ENCODE data around the gene DLAT.
"Not testable (repeated sequence)": the region's sequence is repeated elsewhere in the genome, so short reads cannot be mapped to it uniquely, and the experiment has no call there.

Gene DLAT

DNA sequence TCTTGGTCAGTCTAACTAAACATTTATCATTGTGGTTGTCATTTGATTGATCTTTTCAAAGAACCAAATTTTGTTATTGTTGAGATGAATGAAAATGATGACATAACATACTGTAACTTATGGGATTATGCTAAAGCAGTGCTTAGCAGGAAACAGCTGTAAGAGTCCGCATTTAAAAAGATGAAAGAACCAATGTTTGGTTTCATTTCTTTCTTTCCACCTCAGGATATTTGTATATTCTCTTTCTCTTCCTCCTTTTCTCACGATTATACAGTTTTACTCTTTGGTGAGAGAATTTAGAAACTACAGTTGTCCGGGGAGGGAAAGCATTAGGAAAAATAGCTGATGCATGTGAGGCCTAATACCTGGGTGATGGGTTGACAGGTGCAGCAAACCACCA, 25.5 kb downstream of the DLAT start:
- DNase-seq (ENCODE audit: low spot score): no peak

DNA sequence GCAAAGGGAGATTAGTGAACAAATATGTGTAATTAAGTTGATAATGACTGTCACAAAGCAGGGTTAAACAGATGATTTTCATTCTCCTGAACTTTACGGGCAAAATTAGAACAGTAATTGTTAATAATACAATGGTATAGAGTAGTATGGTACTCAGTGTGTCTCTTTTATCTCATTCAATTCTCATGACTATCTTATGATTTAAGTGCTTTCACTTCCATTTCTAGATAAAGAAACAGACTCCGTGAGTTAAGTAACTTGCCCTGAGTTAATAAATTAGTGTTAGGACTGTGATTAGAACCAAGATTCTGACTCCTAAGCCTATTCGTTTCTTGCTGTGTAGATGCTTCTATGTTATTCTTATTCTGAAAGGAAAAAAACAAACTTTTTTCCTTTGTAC, 26.6 kb downstream of the DLAT start:
- no peak for DNase-seq (ENCODE audit: low spot score)

DNA sequence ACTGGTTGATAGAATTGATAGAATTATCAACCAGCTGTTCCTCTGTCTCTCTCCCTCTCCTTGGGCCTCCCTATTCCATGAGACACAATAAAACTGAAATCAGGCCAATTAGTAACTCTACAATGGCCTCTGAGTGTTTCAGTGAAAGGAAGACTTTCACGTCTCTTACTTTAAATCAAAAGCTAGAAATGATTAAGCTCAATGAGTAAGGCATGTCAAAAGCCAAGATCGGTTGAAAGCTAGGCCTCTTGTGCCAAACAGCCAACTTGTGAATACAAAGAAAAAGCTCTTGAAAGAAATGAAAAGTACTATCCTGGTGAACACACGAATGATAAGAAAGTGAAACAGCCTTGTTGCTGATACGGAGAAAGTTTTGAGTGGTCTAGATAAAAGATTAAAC, 32.0 kb downstream of the DLAT start:
- DNase-seq (ENCODE audit: low spot score): no peak

DNA sequence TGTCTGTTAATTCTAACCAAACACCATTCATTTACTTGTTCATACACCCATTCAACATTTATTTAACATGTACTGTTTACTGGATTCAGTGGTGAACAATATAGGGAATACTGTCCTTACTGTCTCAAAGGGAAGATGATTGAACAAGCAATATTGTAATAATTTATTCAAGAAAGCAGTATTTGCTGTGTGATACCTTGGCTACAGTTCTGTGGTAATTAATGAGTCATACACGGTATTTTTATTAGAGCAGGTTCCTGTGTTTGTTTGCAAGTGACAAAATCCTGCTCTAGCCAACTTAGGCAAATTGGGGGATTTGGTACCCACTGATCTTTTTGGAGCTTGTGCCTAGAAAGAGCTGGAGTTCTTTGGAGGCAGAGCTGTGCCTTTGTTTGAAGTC, 32.9 kb downstream of the DLAT start:
- no peak for DNase-seq (ENCODE audit: low spot score)

DNA sequence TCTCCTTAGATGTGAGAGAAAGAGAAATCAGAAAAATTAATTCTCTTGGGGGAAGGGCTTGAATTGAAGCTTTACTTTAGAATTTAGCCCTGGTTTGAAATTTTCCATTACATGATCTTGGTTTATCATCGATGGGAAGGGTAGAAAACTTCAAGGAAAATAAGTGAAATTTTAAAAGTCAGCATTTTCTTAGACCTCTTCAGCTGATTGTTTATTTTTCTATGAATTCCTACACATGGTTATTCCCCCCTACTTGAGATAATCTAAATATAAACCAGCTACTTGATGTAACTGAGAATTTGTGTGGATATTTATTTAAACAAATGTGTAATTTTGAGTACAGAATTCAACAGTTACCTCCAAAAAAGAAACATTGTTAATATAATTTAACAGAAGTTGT, 37.7 kb downstream of the DLAT start:
- DNase-seq (ENCODE audit: low spot score): no peak

DNA sequence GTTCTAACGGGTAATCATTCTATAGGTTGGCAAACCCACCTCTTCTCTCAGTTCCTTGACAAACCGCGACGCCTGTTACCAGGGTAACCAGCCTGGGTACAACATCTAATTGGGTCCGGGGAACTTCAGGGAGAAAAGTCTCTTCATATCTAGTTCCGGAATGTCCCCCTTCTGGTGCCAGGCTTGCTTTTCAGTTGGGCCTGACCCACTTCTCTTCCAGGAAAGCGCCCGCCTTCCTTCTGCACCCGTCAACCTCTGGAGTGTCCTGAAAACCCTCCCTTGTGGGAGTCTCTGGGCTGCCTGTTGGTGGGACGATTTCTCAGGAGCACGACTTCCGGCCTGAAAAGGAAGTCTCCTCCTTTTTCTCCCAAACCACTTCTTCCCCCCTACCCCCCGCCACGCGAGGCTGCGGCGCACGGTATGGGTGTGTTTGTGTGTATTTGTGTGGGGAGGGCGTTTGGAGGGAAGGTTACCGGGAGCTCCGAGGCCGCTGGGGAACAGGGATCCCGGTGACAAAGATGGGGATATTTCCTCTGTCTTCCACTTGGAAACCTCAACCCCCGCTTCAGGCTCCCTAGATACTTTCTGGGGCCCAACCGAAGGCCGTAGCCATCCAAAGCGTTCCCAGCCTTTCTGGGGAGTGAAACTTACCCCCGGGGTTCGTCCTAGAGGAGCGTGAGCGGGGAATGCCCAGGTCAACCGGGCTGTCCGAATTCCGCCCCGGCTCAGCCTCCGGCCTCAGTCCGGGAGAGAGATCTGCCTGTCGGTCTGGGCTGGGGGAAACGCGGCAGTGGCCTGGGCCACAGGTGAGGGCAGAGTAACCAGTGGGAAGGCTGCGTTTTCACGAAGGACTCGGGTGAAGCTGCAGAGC, 49.0 kb downstream of the DLAT start, which contains the start of the genes NKAPD1 and PIH1D2:
Gene NKAPD1 (plus strand): TSS at position 359 of the 871 bp plus-strand sequence. CDS start 1,276 bp downstream, outside the sequence.
Gene PIH1D2 (minus strand): TSS at position 77 of the 871 bp plus-strand sequence. CDS start 843 bp downstream, outside the sequence.
- DNase-seq (ENCODE audit: low spot score): peak; percentile 84

DNA sequence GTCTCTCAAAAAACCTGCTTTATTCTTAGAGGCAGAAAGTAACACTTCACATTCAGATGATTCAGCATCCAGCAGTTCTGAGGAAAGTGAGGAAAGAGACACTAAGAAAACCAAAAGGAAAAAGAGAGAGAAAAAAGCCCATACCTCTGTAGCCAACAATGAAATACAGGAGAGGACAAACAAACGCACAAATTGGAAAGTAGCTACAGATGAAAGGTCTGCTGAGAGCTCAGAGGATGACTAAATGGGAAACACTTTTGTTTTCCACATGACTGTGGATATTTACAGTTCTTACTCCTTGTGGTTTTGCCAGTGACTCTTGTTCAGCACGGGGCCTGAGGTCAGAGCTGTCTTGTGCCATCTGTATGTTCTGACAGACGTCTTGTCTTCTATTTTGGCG, 57.5 kb downstream of the DLAT start:
- no peak for DNase-seq (ENCODE audit: low spot score)

DNA sequence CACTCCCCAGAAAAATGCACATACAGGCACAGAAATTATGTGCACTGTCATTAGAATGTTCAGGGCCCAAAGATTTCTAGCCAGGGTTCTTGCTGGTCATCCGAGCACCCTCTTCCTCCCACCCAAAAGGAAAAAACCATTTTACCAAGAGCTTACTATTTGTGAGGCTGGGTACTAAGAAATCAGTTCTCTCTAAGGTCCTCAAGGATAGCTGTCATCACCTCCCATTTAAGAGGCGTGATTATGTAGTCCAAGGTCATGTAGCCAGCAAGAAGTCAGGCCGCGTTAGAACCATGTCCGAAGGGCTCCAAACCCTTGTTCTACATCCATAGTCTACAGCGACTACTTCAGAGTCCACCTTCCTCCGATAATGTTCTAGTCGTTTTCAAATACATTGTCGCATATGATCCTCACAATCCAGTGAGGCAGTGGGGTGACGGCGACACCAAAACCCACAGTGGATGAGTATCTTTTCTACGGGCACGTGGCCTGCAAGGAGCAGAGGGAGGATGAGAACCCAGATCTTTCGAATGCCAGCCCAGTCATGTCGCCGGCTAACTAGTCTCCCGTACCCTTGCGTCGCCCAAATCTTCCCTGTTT, 60.7 kb downstream of the DLAT start:
- no peak for DNase-seq (ENCODE audit: low spot score)

DNA sequence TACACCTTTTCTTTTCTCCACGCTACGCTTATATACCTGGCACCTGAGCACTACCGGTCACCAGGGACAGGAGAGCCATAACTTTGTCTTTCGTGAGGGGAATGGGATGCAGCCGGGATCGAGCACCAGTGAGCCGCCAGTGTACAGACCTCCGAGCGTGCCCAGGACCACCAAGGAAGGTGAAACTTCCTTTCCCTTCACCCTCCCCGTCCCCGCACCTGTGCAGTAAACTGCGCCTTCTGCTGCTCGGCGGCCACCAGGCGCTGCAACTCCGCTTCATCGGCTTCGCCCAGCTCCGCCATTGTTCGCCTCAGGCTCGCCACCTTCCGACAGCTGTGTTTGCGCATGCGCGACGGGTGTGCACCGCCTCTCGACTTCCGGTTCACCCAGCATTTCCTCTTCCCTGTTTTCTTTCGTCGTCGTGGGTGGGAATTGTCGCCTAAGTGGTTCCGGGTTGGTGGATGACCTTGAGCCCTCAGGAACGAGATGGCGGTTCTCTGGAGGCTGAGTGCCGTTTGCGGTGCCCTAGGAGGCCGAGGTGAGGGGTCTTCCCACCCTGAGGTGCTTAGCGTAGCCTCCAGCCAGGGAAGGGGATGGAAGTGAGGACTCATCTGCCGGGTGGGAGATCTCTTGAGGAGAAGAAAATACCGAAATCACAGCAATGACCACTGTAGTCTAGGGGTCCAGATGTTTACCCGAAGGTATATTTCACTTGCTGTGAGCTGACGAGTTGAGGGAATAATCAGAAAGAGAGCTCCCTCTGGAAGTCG, 61.4 kb downstream of the DLAT start, which contains the start of the genes SDHD and TIMM8B:
Gene SDHD (plus strand): TSS at position 452 of the 770 bp plus-strand sequence. CDS start 35 bp downstream, at position 487.
Gene TIMM8B (minus strand): TSS at position 335 of the 770 bp plus-strand sequence. CDS start 33 bp downstream, at position 302.
- peak; percentile 97 for DNase-seq (ENCODE audit: low spot score)

DNA sequence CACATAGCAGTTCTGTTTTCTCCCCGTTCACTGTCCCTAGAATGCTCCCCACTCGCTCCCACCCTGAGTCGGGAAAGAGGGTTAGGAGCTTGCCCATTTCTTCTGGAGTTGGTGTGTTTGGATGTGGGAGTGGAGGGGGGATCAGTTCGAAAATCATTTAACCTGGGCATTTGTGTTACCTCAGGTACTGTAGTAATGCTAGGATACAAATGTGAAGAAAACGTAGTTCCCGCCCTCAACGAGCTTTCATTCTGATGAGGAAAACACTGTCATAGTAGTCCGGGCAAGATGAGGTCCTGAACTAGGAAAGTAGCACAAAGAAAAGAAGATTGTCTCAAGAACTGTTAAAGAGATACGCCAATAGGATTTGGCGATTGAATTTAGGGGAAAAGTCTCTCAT, 62.0 kb downstream of the DLAT start:
- no peak for DNase-seq (ENCODE audit: low spot score)

DNA sequence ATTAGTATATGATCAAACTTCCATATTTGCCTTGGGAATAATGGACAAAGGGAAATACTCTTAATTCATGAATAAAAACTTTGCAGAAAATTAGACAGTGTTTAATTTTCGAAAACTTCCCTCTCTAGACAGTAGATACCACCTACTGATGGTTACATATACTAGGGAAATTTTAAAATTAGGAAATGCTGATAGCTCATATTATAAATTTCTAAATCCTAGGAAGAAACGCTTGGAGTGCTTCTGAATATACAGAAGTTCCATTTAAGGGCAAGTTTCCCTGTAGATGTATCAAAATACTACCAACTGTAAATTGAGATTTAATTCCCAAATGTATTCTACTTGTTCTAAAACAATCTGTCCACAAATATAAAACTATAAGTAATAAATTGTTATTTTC, 70.1 kb downstream of the DLAT start:
- DNase-seq (ENCODE audit: low spot score): not testable (repeated sequence)

DNA sequence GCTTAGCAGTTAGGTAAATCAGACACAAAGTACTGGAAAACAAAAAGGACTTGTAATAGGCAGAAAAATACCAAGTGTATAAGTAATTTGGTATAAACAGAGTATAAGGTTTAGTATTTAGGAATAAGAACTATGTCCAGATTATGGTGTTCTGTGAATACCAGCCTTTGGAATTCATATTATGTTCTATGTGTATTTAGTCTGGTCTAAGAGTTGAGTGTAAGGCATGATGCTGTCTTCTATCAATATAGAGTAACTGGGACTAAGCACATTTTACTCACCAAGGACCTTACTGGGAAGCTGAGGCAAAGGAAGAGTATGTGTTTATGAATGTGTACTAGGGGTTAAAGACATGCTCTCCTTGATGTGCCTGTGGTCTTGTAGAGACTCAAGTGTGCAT, 71.0 kb downstream of the DLAT start:
- DNase-seq (ENCODE audit: low spot score): no peak

DNA sequence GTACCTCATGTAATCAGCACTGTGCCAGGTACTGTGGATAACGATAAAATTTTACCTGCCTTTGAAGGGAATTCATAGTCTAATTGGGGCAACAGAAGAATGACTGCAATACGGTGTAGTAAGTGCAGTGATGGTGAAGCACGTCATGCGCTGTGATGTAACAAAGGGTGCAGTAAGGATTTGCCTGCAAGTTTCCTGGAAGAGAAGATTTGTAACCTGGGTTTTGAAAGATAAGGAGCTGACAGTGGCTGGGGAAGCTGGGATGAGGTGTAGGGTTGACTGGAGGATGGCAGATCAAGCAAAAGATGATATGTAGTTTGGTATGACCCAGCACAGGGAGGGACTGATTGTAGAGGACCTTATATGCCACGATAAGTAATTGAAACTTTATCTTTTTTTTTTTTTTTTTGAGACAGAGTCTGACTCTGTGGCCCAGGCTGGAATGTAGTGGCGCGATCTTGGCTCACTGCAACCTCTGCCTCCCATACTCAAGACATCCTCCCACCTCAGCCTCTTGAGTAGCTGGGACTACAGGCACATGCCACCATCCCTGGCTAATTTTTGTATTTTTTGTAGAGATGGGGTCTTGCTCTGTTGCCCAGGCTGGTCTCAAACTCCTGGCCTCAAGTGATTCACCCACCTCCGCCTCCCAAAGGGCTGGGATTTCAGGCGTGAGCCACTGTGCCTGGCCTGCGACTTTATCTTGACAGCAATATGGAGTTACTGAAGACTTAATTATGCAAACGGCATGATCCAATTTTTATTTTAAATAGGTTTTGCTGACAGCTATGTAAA, 72.7 kb downstream of the DLAT start:
- no peak for DNase-seq (ENCODE audit: low spot score)

DNA sequence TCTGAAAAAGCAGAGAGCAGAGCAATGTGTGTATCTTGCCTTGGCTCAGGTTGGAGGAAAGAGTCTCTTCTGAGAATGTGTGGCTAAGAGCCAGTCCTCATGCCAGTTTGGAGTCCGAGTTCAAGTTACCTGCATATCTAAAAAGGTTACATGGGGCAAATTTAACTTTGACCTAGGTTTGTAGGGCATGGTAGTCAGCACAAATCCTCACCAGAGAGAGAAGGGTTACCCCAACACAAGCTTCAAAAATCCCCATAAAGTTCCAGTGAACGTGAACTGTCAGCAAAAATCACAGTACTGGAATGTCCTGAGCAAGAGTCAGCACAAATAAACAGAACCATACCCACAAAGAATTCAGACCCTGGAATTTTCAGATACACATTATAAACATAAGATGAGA, 75.3 kb downstream of the DLAT start:
- DNase-seq (ENCODE audit: low spot score): no peak

DNA sequence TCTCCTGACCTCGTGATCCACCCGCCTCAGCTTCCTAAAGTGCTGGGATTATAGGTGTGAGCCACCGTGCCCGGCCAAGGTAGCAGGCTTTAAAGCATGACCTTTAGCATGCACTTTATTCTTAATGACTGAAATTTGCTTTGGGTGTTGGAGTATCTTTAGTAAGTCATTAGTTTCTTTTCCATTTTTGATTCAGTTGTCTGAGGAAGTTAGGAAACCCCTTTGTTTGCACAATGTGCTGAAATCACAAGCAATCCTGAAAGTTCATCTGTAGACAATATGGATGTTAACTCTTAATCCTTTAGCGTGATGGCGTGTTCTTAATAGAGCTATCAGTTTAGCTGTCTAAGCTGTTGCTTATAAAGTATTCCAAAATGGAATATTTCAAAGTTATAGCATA, 78.2 kb downstream of the DLAT start:
- no peak for DNase-seq (ENCODE audit: low spot score)

DNA sequence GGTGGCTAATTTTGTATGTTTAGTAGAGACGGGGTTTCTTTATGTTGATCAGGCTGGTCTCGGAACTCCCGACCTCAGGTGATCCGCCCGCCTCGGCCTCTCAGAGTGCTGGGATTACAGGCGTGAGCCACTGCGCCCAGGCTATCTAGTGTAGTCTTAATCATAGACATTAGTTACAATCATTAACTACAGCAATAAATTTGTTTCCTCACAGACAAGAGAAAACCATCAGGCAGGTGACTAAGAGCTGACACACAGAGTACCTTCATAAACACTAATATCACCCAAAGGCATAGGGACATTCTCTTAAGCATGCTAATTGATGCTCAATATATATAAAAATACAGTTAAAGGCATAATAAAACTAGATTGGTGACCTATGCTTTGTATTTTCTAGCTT, 80.9 kb downstream of the DLAT start:
- DNase-seq (ENCODE audit: low spot score): no peak

Data from globus pallidus (tissue), 1 donor.